ENCODE measurements around the gene DHRS9.
"Not testable (repeated sequence)": the region's sequence is repeated elsewhere in the genome, so short reads cannot be mapped to it uniquely, and the experiment has no call there.

Gene DHRS9

GRCh38 chr2:169069341-169069740 lies at the start of gene DHRS9:
Gene DHRS9 (plus strand): TSS chr2:169069563. CDS start chr2:169081582, 12,019 bp downstream.
- DNase-seq (ENCODE audit: low spot score), result peak; percentile 37

DNA sequence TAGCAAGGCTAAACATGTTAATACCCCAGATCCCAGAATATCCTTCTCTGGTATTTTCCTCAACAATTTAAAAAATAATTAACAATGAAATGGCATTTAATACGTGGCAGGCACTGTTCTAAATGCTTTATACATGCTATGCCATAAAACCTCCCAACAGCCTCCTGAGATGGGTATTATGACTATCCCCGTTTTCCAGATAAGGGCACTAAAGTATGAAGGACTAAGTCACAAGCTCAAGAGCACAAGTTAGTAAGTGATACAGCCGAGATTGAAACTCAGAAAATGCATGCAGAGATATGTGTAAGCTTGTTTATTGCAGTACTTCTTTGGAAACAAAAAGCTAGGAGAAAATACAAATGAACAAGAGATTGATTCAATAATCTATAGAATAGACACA lies 46.2 kb upstream of the DHRS9 start:
- DNase-seq (ENCODE audit: low spot score), result no peak

DNA sequence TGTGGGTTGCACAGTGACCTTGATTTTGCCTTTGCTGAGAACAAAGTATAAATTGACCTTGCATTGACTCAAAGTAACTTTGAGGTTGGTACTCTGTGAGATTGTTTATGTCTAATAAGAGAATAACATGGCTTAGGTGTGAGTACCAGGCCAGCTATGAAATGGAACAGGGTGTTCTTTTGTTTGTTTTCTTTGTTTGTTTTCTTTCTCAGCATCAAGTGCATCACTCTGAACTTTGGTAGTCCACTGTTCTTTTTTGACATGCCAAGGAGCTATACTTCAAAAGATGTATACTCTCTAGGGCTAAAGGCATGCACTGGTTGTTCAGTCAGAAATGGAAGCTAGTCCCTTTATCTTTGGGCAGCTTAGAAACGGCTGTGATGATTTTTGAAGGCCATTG lies 43.3 kb upstream of the DHRS9 start:
- no peak for DNase-seq (ENCODE audit: low spot score)

DNA sequence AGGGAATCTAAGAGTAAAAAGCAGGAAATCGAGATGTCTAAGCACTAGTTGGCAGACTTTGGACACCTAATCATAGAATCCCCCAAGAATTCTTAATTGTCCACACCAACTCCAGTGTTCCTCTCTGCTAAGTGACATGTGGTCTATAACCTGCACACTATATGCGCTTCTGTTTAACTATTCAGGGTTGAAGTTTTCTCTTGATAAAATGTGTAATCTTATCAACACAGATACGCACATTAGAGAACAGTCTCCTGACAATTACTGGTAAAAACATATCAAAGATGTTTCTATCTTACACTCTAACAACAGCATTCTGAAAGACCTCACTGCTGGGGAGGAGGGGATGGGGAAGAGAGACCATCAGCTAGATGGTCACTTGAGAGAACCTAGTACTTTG lies 42.1 kb upstream of the DHRS9 start:
- DNase-seq (ENCODE audit: low spot score), result no peak

- no peak for DNase-seq (ENCODE audit: low spot score)
These were observed 40.0 kb upstream of the DHRS9 start for GRCh38 chr2:169029341-169029740.

DNA sequence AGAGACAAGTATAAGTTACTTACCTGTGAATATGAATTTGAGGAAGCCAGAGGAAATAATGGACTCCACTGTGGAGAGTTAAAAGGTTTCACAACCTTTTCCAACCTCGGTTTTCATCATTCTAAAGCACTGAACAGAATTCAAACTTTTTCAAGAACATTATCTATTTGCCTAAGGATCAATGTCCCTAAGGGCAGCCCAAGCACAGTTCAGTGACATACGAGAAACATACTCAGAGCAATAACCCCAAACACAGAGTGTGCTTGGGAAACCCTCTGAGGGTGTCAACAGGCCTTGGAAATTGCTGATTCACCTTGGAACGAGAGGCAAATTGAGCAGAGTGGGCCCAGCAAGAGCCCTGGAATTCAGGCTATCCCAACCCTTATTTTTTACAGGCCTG lies 38.2 kb upstream of the DHRS9 start, which contains the start of gene ABCB11:
Gene ABCB11, minus strand, starts transcription at position 123 of the 400 bp plus-strand sequence. CDS start 13,199 bp downstream, outside the sequence.
- DNase-seq (ENCODE audit: low spot score), result no peak

- no peak for DNase-seq (ENCODE audit: low spot score)
These were observed 35.1 kb upstream of the DHRS9 start for GRCh38 chr2:169034256-169034655.

- DNase-seq (ENCODE audit: low spot score), result no peak
These were observed 34.3 kb upstream of the DHRS9 start for GRCh38 chr2:169034984-169035544.

- DNase-seq (ENCODE audit: low spot score), result no peak
These were observed 33.5 kb upstream of the DHRS9 start for GRCh38 chr2:169035887-169036286.

DNA sequence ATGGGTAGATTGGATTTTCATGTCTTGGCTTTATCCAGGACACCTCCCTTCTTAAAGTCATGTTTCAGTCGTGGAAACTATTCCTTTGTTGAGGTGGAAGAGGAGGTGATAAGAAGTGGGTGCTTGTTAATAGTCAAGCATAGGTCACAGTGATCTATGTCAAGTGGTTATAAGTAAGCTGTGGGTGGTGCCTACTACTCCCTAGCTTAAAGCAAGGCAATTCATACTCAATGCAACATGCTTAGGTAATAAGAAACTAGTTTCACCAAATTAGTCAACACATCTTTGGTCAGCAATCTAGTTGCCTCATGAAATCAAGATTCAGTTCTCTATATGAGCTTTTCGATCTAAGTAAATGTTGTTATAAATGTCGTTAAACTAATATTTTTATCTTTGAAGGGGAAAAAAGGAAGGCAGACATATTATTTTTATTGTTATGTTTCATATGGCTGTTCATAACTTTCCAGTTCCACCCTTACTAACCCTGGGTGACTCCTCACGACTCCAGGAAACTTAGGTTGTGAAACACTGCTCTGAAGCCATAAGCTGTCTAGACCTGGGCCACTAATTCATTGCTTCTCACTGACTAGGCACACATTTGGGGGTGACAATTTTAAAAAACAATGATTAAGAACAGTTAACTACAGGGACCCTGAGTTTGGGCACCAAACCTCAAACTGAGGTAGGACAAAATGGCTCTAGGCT lies 32.5 kb upstream of the DHRS9 start:
- no peak for DNase-seq (ENCODE audit: low spot score)

GRCh38 chr2:169038338-169038757 lies 31.0 kb upstream of the DHRS9 start:
- no peak for DNase-seq (ENCODE audit: low spot score)

GRCh38 chr2:169039702-169040101 lies 29.7 kb upstream of the DHRS9 start:
- DNase-seq (ENCODE audit: low spot score), result no peak

- DNase-seq (ENCODE audit: low spot score), result no peak
These were observed 27.8 kb upstream of the DHRS9 start for GRCh38 chr2:169041594-169041993.

DNA sequence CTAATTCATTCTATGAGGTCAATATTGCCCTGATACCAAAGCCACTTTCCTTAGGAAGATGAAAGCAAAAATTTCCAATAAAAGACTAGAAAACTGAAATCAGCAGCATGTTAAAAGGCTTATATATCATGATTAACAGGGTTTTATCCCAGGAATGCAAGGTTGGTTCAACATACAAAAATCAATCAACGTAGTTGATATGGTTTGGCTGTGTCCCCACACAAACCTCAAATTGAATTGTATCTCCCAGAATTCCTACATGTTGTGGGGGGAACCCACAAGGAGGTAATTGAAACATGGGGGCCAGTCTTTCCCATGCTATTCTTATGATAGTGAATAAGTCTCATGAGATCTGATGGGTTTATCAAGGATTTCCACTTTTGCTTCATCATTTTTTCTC lies 26.5 kb upstream of the DHRS9 start:
- no peak for DNase-seq (ENCODE audit: low spot score)

- no peak for DNase-seq (ENCODE audit: low spot score)
These were observed 22.8 kb upstream of the DHRS9 start for GRCh38 chr2:169046440-169047151.

- no peak for DNase-seq (ENCODE audit: low spot score)
These were observed 21.8 kb upstream of the DHRS9 start for GRCh38 chr2:169047256-169048250.

GRCh38 chr2:169049142-169049541 lies 20.2 kb upstream of the DHRS9 start:
- no peak for DNase-seq (ENCODE audit: low spot score)

GRCh38 chr2:169050476-169051240 lies 18.7 kb upstream of the DHRS9 start:
- no peak for DNase-seq (ENCODE audit: low spot score)

DNA sequence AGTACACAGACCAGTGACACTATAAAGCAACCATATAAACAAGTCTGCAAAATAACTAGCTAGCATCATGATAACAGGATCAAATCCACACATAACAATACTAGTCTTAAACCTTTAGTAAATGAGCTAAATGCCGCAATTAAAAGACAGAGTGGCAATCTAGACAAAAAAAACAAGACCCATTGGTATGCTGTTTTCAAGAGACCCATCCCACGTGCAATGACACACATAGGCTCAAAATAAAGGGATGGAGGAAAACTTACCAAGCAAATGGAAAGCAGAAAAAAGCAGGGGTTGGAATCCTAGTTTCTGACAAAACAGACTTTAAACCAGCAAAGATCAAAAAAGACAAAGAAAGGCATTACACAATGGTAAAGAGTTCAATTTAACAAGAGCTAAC lies 14.8 kb upstream of the DHRS9 start:
- DNase-seq (ENCODE audit: low spot score), result not testable (repeated sequence)

DNA sequence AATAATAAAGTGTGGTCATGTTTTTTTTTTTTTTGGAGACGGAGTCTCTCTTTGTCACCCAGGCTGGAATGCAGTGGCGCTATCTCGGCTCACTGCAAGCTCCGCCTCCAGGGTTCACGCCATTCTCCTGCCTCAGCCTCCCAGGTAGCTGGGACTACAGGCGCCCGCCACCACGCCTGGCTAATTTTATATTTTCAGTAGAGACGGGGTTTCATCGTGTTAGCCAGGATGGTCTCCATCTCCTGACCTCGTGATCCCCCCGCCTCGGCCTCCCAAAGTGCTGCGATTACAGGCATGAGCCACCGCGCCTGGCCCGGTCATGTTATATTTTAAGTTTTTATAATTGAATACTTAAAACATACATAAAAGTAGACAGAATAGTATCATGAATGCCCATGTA lies 5.2 kb upstream of the DHRS9 start:
- DNase-seq (ENCODE audit: low spot score), result not testable (repeated sequence)

- no peak for DNase-seq (ENCODE audit: low spot score)
These were observed 3.9 kb upstream of the DHRS9 start for GRCh38 chr2:169065422-169065821.

All from putamen (tissue), 1 donor.